ENCODE results near the gene GARNL3.

DNA sequence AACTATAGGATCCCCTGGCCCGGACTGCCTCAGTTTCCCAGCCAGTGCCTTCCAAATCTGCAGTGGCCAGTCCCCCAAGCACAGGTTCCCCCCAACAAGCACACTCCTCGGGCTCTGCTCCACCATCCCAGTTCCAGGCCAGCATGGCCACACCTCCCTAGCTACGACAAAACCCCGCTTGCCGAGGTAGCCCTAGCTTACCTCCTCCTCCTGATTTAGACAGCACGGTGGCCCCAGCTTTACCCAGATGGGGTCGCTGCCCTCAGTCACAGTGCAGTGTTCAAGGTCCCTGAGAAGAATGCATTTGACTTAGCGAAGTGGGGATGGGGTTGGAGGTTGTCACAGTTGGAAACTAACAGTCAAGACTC is 40.8 kb upstream of the GARNL3 start:
- TF ChIP-seq, protein P1, sequence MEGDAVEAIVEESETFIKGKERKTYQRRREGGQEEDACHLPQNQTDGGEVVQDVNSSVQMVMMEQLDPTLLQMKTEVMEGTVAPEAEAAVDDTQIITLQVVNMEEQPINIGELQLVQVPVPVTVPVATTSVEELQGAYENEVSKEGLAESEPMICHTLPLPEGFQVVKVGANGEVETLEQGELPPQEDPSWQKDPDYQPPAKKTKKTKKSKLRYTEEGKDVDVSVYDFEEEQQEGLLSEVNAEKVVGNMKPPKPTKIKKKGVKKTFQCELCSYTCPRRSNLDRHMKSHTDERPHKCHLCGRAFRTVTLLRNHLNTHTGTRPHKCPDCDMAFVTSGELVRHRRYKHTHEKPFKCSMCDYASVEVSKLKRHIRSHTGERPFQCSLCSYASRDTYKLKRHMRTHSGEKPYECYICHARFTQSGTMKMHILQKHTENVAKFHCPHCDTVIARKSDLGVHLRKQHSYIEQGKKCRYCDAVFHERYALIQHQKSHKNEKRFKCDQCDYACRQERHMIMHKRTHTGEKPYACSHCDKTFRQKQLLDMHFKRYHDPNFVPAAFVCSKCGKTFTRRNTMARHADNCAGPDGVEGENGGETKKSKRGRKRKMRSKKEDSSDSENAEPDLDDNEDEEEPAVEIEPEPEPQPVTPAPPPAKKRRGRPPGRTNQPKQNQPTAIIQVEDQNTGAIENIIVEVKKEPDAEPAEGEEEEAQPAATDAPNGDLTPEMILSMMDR (IDR thresholded peaks at IDR 0.05) = no peak
- TF ChIP-seq POLR2A (IDR thresholded peaks at IDR 0.05) = no peak

Measured in heart left ventricle (tissue), 13 donors.